Urinary bladder (tissue), 4 donors: ENCODE data around the gene PTPRQ. TPM values are rescaled to one million over a fixed set of nuclear protein-coding genes. Genes with fewer than 3 reads are reported as not detected.
"Not testable (repeated sequence)": the region's sequence is repeated elsewhere in the genome, so short reads cannot be mapped to it uniquely, and the experiment has no call there.

Source experiments
- DNase-seq: peaks from one replicate; pipeline ENCODE4 v3.0.0-alpha.2; 2015; ENCODE audit errors: extremely low spot score
- H3K27ac ChIP-seq: one replicate; pipeline ENCODE4 v1.5.1; 2013; ENCODE audit warnings: low read depth, mild to moderate bottlenecking, moderate library complexity
- H3K36me3 ChIP-seq: one replicate; pipeline ENCODE4 v1.6.1; 2013; ENCODE audit warnings: mild to moderate bottlenecking, moderate library complexity; ENCODE audit not compliant: insufficient read depth
- H3K4me1 ChIP-seq: one replicate; pipeline ENCODE4 v1.6.1; 2013; ENCODE audit warnings: mild to moderate bottlenecking, moderate library complexity; ENCODE audit not compliant: insufficient read depth
- H3K4me3 ChIP-seq: one replicate; pipeline ENCODE4 v1.5.1; 2013; ENCODE audit warnings: low read depth, low read length
- WGBS: extraction: QIAGEN DNeasy Blood & Tissue Kit; methylation state at CpG from one replicate; pipeline ENCODE4 v1.1.7; 2013; 5-methylcytosine and 5-hydroxymethylcytosine counted together
- polyA plus RNA-seq: library from polyadenylated mRNA; stranded (reverse); fragments of 200-250 nt; gene quantifications from one replicate; pipeline ENCODE4 v1.2.3, GENCODE V29; 2013
- total RNA-seq: library from RNA; depleted of rRNA; stranded (reverse); fragments of >200 nt; gene quantifications from one replicate; pipeline ENCODE4 v1.2.3, GENCODE V29; 2014
- donor health status: healthy with polysubstance abuse.
- donor health status: healthy.

Gene PTPRQ
- total and polyA plus RNA-seq, 2 donors: 2.2 to 16.3 TPM

GRCh38 chr12:80659512-80660063, 215.6 kb downstream of the PTPRQ start:
- Histone ChIP-seq H3K36me3 (no peaks in the 10 kb centered on the region), H3K4me3 (no peak overlapping the region), H3K4me1 (no peaks in the 10 kb centered on the region), H3K27ac (no peak overlapping the region)
- DNase-seq: no peak
- 77% methylated on average over 5 of the region's 5 CpGs for WGBS

GRCh38 chr12:80662586-80662985, 218.6 kb downstream of the PTPRQ start:
- no peaks in the 10 kb centered on the region for H3K4me1 ChIP-seq
- no peaks in the 10 kb centered on the region for H3K36me3 ChIP-seq
- DNase-seq: no peak
- H3K27ac ChIP-seq: no peak overlapping the region
- no peak overlapping the region for H3K4me3 ChIP-seq

- Histone ChIP-seq H3K4me3 (no peak overlapping the region), H3K27ac (no peak overlapping the region), H3K36me3 (no peaks in the 10 kb centered on the region), H3K4me1 (no peaks in the 10 kb centered on the region)
- no peak for DNase-seq
- WGBS: 75% methylated on average over 5 of the region's 5 CpGs
These were observed 226.2 kb downstream of the PTPRQ start for GRCh38 chr12:80670214-80670613.

- not testable (repeated sequence) for DNase-seq, H3K4me3 ChIP-seq, H3K36me3 ChIP-seq, H3K4me1 ChIP-seq, H3K27ac ChIP-seq
- 96% methylated on average over 13 of the region's 13 CpGs for WGBS
These were observed 232.1 kb downstream of the PTPRQ start for GRCh38 chr12:80676042-80676636.

- H3K36me3 ChIP-seq: no peaks in the 10 kb centered on the region
- no peaks in the 10 kb centered on the region for H3K4me1 ChIP-seq
- DNase-seq: no peak
- no peak overlapping the region for H3K27ac ChIP-seq
- no peak overlapping the region for H3K4me3 ChIP-seq
- WGBS: 77% methylated on average over 1 of the region's 1 CpG
These were observed 232.8 kb downstream of the PTPRQ start for GRCh38 chr12:80676856-80677255.

GRCh38 chr12:80677994-80678393, 234.0 kb downstream of the PTPRQ start:
- Histone ChIP-seq H3K4me3 (no peak overlapping the region), H3K36me3 (no peaks in the 10 kb centered on the region), H3K27ac (no peak overlapping the region), H3K4me1 (no peaks in the 10 kb centered on the region)
- WGBS: 86% methylated on average over 1 of the region's 1 CpG
- no peak for DNase-seq

GRCh38 chr12:80679346-80680131, 235.5 kb downstream of the PTPRQ start:
- no peak overlapping the region for H3K4me3 ChIP-seq
- no peaks in the 10 kb centered on the region for H3K36me3 ChIP-seq
- 69% methylated on average over 3 of the region's 3 CpGs for WGBS
- no peaks in the 10 kb centered on the region for H3K4me1 ChIP-seq
- H3K27ac ChIP-seq: no peak overlapping the region
- no peak for DNase-seq

- Histone ChIP-seq H3K4me1 (no peaks in the 10 kb centered on the region), H3K27ac (no peak overlapping the region), H3K36me3 (no peaks in the 10 kb centered on the region), H3K4me3 (no peak overlapping the region)
- DNase-seq: no peak
- WGBS: 76% methylated on average over 2 of the region's 2 CpGs
These were observed 237.3 kb downstream of the PTPRQ start for GRCh38 chr12:80681287-80681686.

GRCh38 chr12:80681786-80682185, 237.8 kb downstream of the PTPRQ start:
- WGBS: 88% methylated on average over 3 of the region's 3 CpGs
- no peaks in the 10 kb centered on the region for H3K4me1 ChIP-seq
- H3K27ac ChIP-seq: no peak overlapping the region
- H3K36me3 ChIP-seq: no peaks in the 10 kb centered on the region
- DNase-seq: no peak
- no peak overlapping the region for H3K4me3 ChIP-seq

- Histone ChIP-seq H3K4me3 (no peak overlapping the region), H3K27ac (no peak overlapping the region), H3K36me3 (no peaks in the 10 kb centered on the region), H3K4me1 (no peaks in the 10 kb centered on the region)
- WGBS: 47% methylated on average over 7 of the region's 7 CpGs
- no peak for DNase-seq
These were observed 240.1 kb downstream of the PTPRQ start for GRCh38 chr12:80684077-80684495.

GRCh38 chr12:80690090-80690489, 246.1 kb downstream of the PTPRQ start:
- Histone ChIP-seq H3K4me3 (no peak overlapping the region), H3K4me1 (no peaks in the 10 kb centered on the region), H3K27ac (no peak overlapping the region), H3K36me3 (no peaks in the 10 kb centered on the region)
- WGBS: 91% methylated on average over 1 of the region's 1 CpG
- DNase-seq: no peak

- 71% methylated on average over 2 of the region's 2 CpGs for WGBS
- H3K4me1 ChIP-seq: no peaks in the 10 kb centered on the region
These were observed 246.5 kb downstream of the PTPRQ start for GRCh38 chr12:80690513-80690912.

GRCh38 chr12:80692114-80692513, 248.1 kb downstream of the PTPRQ start:
- H3K4me3 ChIP-seq: no peak overlapping the region
- no peaks in the 10 kb centered on the region for H3K4me1 ChIP-seq
- H3K36me3 ChIP-seq: no peaks in the 10 kb centered on the region
- no peak for DNase-seq
- 88% methylated on average over 1 of the region's 1 CpG for WGBS
- H3K27ac ChIP-seq: no peak overlapping the region

More at GRCh38 chr12:80690513-80690912, 246.5 kb downstream of the PTPRQ start:
- Histone ChIP-seq H3K36me3 (no peaks in the 10 kb centered on the region), H3K4me3 (no peak overlapping the region), H3K27ac (no peak overlapping the region)
- no peak for DNase-seq

GRCh38 chr12:80697270-80697887, 253.3 kb downstream of the PTPRQ start:
- no peak for DNase-seq
- Histone ChIP-seq H3K4me1 (no peaks in the 10 kb centered on the region), H3K4me3 (no peak overlapping the region), H3K36me3 (no peaks in the 10 kb centered on the region), H3K27ac (no peak overlapping the region)
- 68% methylated on average over 2 of the region's 2 CpGs for WGBS
